OCI-LY1 (cell line): ENCODE results near the gene RER1.

ENCODE experiments used
- H2AFZ ChIP-seq: fragments of 200-600 bp; sonication (generic), shearing (Covaris generic); 2 replicates; pipeline ENCODE4 v1.6.0; 2014; ENCODE audit warnings: antibody characterized with exemption, mild to moderate bottlenecking, low read length
- H3F3A ChIP-seq: fragments of 200-600 bp; sonication (generic), shearing (Covaris generic); 2 replicates; pipeline ENCODE4 v1.6.0; 2014; ENCODE audit warnings: mild to moderate bottlenecking, antibody characterized with exemption, low read length, moderate library complexity; ENCODE audit not compliant: insufficient read depth
- H3K27ac ChIP-seq: fragments of 200-600 bp; sonication (generic); 2 replicates; pipeline ENCODE4 v1.5.1; 2014; ENCODE audit warnings: low read length, mixed run types, mild to moderate bottlenecking, low read depth; ENCODE audit not compliant: poor library complexity, severe bottlenecking
- H3K27me3 ChIP-seq: fragments of 200-600 bp; sonication (generic); 2 replicates; pipeline ENCODE4 v1.6.0; 2014; ENCODE audit warnings: antibody characterized with exemption, mild to moderate bottlenecking, low read length, moderate library complexity; ENCODE audit not compliant: insufficient read depth
- H3K36me3 ChIP-seq: fragments of 200-600 bp; sonication (generic); 2 replicates; pipeline ENCODE4 v1.6.1; 2014; ENCODE audit warnings: mild to moderate bottlenecking, antibody characterized with exemption, low read length, moderate library complexity, mixed read lengths; ENCODE audit not compliant: insufficient read depth
- H3K4me1 ChIP-seq: fragments of 200-600 bp; sonication (generic); 2 replicates; pipeline ENCODE4 v1.5.1; 2014; ENCODE audit warnings: mild to moderate bottlenecking, low read length, moderate library complexity; ENCODE audit not compliant: insufficient read depth, severe bottlenecking
- H3K4me2 ChIP-seq: fragments of 200-600 bp; sonication (generic), shearing (Covaris generic); 2 replicates; pipeline ENCODE4 v1.6.1; 2014; ENCODE audit warnings: low read length
- H3K4me3 ChIP-seq: fragments of 200-600 bp; sonication (generic); 2 replicates; pipeline ENCODE4 v1.5.1; 2014; ENCODE audit warnings: low read length, low read depth, mild to moderate bottlenecking, mixed read lengths; ENCODE audit not compliant: poor library complexity, severe bottlenecking
- H3K79me2 ChIP-seq: fragments of 200-600 bp; shearing (Covaris generic); 2 replicates; pipeline ENCODE4 v1.6.1; 2016; ENCODE audit warnings: mixed run types, low read length, mixed read lengths; ENCODE audit not compliant: insufficient read depth
- H3K9ac ChIP-seq: fragments of 200-600 bp; sonication (generic), shearing (Covaris generic); 2 replicates; pipeline ENCODE4 v1.6.1; 2014; ENCODE audit warnings: mild to moderate bottlenecking, low read length, mixed read lengths
- H3K9me2 ChIP-seq: fragments of 200-600 bp; sonication (generic), shearing (Covaris generic); 2 replicates; pipeline ENCODE4 v1.6.1; 2014; ENCODE audit warnings: low read depth, mild to moderate bottlenecking, low read length, mixed read lengths
- H3K9me3 ChIP-seq: fragments of 200-600 bp; shearing (Covaris generic); 2 replicates; pipeline ENCODE4 v1.6.1; 2014; ENCODE audit warnings: low read length, mixed read lengths
- H4K20me1 ChIP-seq: fragments of 200-600 bp; sonication (generic), shearing (Covaris generic); 2 replicates; pipeline ENCODE4 v1.6.0; 2016; ENCODE audit warnings: mild to moderate bottlenecking, low read length; ENCODE audit not compliant: insufficient read depth
- EZH2 ChIP-seq: fragments of 200-600 bp; sonication (generic), shearing (Covaris generic); IDR thresholded peaks from 2 replicates; pipeline ENCODE4 v1.8.0; 2017; ENCODE audit warnings: borderline replicate concordance, mixed run types, mild to moderate bottlenecking, antibody characterized with exemption, low read length, moderate library complexity, mixed read lengths
- TF ChIP-seq, protein P1 (sequence below): fragments of 200-600 bp; sonication (generic), shearing (Covaris generic); IDR thresholded peaks from 2 replicates; pipeline ENCODE4 v1.5.1; 2017; ENCODE audit warnings: mild to moderate bottlenecking, antibody characterized with exemption, low read length, moderate library complexity, mixed read lengths

The RER1 gene

GRCh38 chr1:2451741-2452140 lies 60.1 kb downstream of the RER1 start:
- TF ChIP-seq, protein P1, sequence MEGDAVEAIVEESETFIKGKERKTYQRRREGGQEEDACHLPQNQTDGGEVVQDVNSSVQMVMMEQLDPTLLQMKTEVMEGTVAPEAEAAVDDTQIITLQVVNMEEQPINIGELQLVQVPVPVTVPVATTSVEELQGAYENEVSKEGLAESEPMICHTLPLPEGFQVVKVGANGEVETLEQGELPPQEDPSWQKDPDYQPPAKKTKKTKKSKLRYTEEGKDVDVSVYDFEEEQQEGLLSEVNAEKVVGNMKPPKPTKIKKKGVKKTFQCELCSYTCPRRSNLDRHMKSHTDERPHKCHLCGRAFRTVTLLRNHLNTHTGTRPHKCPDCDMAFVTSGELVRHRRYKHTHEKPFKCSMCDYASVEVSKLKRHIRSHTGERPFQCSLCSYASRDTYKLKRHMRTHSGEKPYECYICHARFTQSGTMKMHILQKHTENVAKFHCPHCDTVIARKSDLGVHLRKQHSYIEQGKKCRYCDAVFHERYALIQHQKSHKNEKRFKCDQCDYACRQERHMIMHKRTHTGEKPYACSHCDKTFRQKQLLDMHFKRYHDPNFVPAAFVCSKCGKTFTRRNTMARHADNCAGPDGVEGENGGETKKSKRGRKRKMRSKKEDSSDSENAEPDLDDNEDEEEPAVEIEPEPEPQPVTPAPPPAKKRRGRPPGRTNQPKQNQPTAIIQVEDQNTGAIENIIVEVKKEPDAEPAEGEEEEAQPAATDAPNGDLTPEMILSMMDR, result no peak
- TF ChIP-seq EZH2, result no peak
- Histone ChIP-seq H3K9me2 (no peaks in the 10 kb centered on the region), H3K4me1 (no peaks in the 10 kb centered on the region), H3K36me3 (no peaks in the 10 kb centered on the region), H3F3A (no peaks in the 10 kb centered on the region), H4K20me1 (no peaks in the 10 kb centered on the region), H3K79me2 (no peaks in the 10 kb centered on the region), H2AFZ (no peak overlapping the region), H3K4me3 (no peak overlapping the region), H3K27me3 (no peaks in the 10 kb centered on the region), H3K9me3 (no peaks in the 10 kb centered on the region), H3K27ac (no peak overlapping the region), H3K4me2 (no peak overlapping the region), H3K9ac (no peak overlapping the region)

DNA sequence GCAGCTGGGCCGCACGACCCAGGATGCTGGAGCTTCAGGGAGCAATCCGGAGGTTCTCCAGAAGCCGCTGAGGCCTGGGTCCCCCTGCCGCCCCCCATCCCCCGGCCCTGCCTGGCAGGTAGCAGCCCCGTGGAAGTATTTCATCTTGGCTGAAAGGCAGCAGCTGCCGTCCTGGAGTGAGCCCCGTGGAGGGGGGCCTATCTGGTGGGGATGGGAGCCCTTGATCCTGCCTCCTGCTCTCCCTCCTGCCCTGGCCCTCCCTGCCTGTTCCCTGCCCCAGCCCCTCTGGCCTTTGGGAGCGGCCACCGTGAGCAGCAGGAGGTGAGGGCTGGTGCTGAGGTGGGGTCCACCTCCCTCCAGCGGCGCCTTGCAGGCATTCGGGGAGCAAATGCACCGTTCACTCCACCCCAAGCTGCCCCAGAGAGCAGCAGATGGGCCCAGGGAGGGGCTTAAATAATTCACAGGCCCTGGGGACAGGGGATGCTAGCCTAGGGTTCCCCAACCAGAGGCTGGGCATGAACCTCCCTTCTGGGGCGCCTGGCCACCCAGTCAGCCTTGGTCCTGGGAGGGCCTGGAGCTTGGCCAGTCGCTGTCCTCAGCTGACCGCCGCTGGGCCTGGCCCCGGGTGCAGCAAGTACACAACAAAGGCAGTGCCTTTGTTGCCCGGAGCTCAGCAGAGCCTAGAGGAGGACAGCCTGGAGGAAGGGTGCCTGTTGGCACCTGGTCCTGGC lies 60.7 kb downstream of the RER1 start:
- Histone ChIP-seq H3K9me2 (no peaks in the 10 kb centered on the region), H3K9ac (no peak overlapping the region), H3K27ac (no peak overlapping the region), H3K4me2 (no peak overlapping the region), H3F3A (no peaks in the 10 kb centered on the region), H3K4me1 (no peaks in the 10 kb centered on the region), H2AFZ (no peak overlapping the region), H4K20me1 (no peaks in the 10 kb centered on the region), H3K36me3 (no peaks in the 10 kb centered on the region), H3K79me2 (no peaks in the 10 kb centered on the region), H3K27me3 (no peaks in the 10 kb centered on the region), H3K9me3 (no peaks in the 10 kb centered on the region), H3K4me3 (no peak overlapping the region)
- TF ChIP-seq, protein P1, result no peak
- no peak for TF ChIP-seq EZH2

- Histone ChIP-seq H3K9me3 (no peaks in the 10 kb centered on the region), H2AFZ (no peak overlapping the region), H3K79me2 (no peaks in the 10 kb centered on the region), H3K27ac (no peak overlapping the region), H3K4me1 (no peaks in the 10 kb centered on the region), H3K9ac (no peak overlapping the region), H3K4me3 (no peak overlapping the region), H3K9me2 (no peaks in the 10 kb centered on the region), H3K36me3 (no peaks in the 10 kb centered on the region), H3F3A (no peaks in the 10 kb centered on the region), H3K27me3 (0 out of 2 replicates have a peak, but pooled peaks cover 3% of the 10 kb centered on the region), H4K20me1 (no peaks in the 10 kb centered on the region), H3K4me2 (no peak overlapping the region)
- TF ChIP-seq EZH2, result no peak
- TF ChIP-seq, protein P1, result no peak
Measured at GRCh38 chr1:2452932-2453315, 61.3 kb downstream of the RER1 start.
